RWPE2 (cell line): Measurements from ENCODE around the gene MAP4.
A peak's percentile ranks its signal among the peaks of the same experiment; 100 is the strongest.

Experiments used
- ATAC-seq: fragments of 200-7000 bp; cut with Tn5 transposase; 3 replicates; pipeline ENCODE4 v1.9.1; 2021; ENCODE audit warnings: low read depth
- DNase-seq: peaks from one replicate; pipeline ENCODE4 v3.0.0-alpha.2; 2020; ENCODE audit warnings: low spot score
- H3K27ac ChIP-seq: fragments of 450-650 bp; 2 replicates; pipeline ENCODE4 v1.5.1; 2017; ENCODE audit warnings: mild to moderate bottlenecking; ENCODE audit not compliant: poor library complexity, severe bottlenecking
- H3K27me3 ChIP-seq: fragments of 250-450 bp; sonication (Bioruptor Pico); 2 replicates; pipeline ENCODE4 v1.5.1; 2021; ENCODE audit warnings: mild to moderate bottlenecking, moderate library complexity; ENCODE audit not compliant: insufficient read depth, poor library complexity, severe bottlenecking
- H3K36me3 ChIP-seq: fragments of 250-450 bp; sonication (Bioruptor Pico); 2 replicates; pipeline ENCODE4 v1.5.1; 2020; ENCODE audit warnings: low read depth, mild to moderate bottlenecking, moderate library complexity
- H3K4me1 ChIP-seq: fragments of 250-450 bp; sonication (Bioruptor Pico); 2 replicates; pipeline ENCODE4 v1.5.1; 2021; ENCODE audit warnings: mild to moderate bottlenecking, moderate library complexity; ENCODE audit not compliant: insufficient read depth, poor library complexity, severe bottlenecking
- H3K4me3 ChIP-seq: fragments of 250-450 bp; sonication (Bioruptor Pico); 2 replicates; pipeline ENCODE4 v1.5.1; 2021; ENCODE audit warnings: mild to moderate bottlenecking, moderate library complexity; ENCODE audit not compliant: severe bottlenecking
- H3K9me3 ChIP-seq: fragments of 250-450 bp; sonication (Bioruptor Pico); 2 replicates; pipeline ENCODE4 v1.5.1; 2021; ENCODE audit warnings: mild to moderate bottlenecking, moderate library complexity; ENCODE audit not compliant: severe bottlenecking
- TF ChIP-seq, protein P1 (sequence below): fragments of 450-650 bp; IDR thresholded peaks from one replicate; pipeline ENCODE4 v1.5.1; 2017; ENCODE audit warnings: mild to moderate bottlenecking, moderate library complexity; ENCODE audit not compliant: poor library complexity, severe bottlenecking

The MAP4 gene

DNA sequence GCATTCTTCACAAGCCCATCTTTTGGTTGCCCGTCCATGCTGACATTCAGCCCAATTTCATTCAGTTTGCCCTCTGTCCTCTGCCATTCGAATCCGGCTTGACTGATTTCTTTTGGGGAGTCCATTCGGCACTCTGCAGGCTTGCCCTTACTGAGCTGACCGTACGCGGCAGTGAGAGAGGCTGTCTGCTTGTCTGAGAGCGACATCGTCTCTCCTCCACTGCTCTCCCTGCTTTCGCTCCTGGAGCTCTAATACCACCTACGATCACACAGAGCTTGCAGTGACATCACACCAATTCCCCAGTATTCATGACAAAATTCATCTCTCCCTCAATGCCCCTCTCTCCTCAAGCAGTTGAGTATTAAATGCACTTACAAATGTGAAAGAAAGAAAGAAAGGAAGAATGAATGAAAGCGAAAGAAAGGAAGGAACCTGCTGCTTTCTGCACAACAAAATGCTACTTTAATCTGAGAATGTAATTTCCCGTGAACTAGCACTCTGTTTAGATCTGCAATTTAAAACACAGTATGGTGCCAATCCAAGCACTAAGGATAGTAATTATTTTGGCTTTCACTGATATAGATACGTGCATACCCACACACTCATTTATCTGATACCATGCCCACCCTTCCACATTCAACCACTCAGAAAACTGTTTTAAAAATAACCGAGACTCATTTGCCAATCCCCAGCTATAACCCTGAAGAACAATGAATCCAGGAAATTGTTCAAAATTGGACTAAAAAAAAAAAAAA, 123.8 kb downstream of the MAP4 start:
- H3K4me1 ChIP-seq, result no peaks in the 10 kb centered on the region
- ATAC-seq, result no peak
- H3K4me3 ChIP-seq, result no peak overlapping the region
- H3K9me3 ChIP-seq, result no peaks in the 10 kb centered on the region
- H3K27ac ChIP-seq, result no peak overlapping the region
- DNase-seq, result no peak
- peaks cover 77% of the 10 kb centered on the region for H3K36me3 ChIP-seq
- no peaks in the 10 kb centered on the region for H3K27me3 ChIP-seq
- TF ChIP-seq, protein P1, sequence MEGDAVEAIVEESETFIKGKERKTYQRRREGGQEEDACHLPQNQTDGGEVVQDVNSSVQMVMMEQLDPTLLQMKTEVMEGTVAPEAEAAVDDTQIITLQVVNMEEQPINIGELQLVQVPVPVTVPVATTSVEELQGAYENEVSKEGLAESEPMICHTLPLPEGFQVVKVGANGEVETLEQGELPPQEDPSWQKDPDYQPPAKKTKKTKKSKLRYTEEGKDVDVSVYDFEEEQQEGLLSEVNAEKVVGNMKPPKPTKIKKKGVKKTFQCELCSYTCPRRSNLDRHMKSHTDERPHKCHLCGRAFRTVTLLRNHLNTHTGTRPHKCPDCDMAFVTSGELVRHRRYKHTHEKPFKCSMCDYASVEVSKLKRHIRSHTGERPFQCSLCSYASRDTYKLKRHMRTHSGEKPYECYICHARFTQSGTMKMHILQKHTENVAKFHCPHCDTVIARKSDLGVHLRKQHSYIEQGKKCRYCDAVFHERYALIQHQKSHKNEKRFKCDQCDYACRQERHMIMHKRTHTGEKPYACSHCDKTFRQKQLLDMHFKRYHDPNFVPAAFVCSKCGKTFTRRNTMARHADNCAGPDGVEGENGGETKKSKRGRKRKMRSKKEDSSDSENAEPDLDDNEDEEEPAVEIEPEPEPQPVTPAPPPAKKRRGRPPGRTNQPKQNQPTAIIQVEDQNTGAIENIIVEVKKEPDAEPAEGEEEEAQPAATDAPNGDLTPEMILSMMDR, result no peak

DNA sequence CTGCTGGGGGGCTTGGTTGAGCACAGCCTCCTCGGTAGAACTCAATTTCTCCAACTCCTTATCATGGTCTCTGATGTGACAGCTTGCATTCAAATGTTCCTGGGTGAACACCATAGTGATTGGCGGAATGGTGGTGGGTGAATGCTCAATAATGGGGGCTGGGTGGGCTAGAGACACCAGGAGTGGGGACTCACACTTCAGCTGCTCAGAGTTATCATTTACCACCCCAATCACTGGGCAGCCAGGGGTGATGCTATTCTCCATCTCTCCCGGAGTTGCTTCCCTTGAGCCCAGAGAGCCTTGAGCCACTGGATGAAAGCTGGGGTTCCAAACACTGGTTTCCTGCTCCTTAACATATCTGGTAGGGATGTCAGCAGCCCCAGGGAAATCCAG, 124.6 kb downstream of the MAP4 start:
- H3K36me3 ChIP-seq, result peaks cover 69% of the 10 kb centered on the region
- no peaks in the 10 kb centered on the region for H3K4me1 ChIP-seq
- no peak overlapping the region for H3K27ac ChIP-seq
- no peak for ATAC-seq
- no peaks in the 10 kb centered on the region for H3K27me3 ChIP-seq
- H3K9me3 ChIP-seq, result no peaks in the 10 kb centered on the region
- DNase-seq, result no peak
- TF ChIP-seq, protein P1, result no peak
- no peak overlapping the region for H3K4me3 ChIP-seq

DNA sequence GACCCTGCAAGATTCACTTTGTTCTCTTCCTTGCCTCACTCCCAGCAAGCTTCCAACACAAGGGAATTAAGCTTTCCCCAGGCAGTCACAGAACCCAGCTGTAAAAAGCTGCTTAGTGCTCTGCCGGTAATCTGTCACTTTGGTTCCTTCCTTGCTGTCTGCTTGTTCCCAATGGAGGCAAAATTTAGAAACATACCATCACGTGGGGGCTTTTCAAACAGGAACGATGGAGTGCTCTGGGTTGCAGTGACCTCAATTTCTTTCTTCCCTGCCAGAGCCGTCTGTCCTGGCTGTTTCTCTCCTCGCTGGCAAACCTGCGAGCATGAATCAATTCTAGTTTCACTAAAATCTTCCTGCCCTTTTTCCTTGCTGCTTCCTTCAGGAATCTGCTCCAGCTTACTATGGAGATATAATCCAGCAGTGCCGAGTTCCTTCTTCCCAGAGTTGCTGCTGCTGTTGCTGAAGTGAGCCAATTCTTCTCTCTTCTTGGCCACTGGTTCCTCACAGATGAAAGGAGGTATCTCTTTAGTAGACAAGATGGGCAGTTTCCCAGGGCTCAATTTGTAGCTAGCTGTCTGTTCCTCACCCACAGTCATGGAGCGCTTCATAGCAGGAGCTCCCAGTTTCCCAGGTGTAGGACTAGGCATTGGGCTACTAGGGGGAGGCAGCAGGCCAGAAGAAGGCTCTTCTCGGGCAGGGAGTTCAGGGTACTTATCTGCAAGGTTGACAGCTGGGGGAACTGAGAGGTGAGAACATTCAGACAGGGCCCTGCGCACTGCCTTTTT, 125.2 kb downstream of the MAP4 start:
- Histone ChIP-seq H3K9me3 (no peaks in the 10 kb centered on the region), H3K27ac (no peak overlapping the region), H3K27me3 (no peaks in the 10 kb centered on the region), H3K4me1 (no peaks in the 10 kb centered on the region), H3K4me3 (no peak overlapping the region), H3K36me3 (peaks cover 63% of the 10 kb centered on the region)
- ATAC-seq (0 out of 3 replicates have a peak, but pooled peaks have one; percentile 17), DNase-seq (no peak)
- TF ChIP-seq, protein P1, result no peak

DNA sequence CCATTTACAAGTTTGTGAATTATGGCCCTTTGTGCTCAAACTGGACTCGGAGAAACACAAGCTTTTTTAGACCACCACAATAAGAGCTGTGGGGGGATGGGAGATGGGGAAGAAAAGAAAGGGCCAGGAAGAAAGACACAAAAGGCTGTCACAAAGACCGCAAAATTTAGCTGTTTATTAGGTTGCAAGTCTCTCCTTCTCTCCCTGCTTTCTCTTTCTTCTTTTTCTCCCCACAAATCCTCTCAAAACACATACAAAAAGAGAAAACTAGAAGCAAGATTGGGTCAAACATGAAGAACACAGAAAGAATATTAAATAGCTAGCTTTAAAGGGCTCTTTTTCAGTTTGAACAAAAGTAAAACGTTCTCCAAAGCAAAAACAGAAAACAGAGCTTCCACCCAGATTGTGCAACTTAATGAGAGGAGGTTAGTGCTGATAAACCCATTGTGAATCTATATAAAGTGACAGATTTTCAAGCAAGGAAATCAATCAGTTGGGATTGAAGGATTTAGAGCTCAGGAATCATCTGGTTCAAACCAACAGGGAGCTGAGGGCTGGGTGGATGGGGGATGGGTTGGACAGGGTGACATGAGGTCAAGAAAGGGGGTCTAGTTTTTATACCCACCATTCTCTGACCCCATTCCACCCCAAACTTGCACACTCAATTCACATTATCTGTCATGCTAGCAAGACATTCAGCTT, 125.9 kb downstream of the MAP4 start:
- Histone ChIP-seq H3K27ac (no peak overlapping the region), H3K4me1 (no peaks in the 10 kb centered on the region), H3K27me3 (no peaks in the 10 kb centered on the region), H3K4me3 (no peak overlapping the region), H3K36me3 (peaks cover 60% of the 10 kb centered on the region), H3K9me3 (no peaks in the 10 kb centered on the region)
- TF ChIP-seq, protein P1, result no peak
- ATAC-seq (no peak), DNase-seq (no peak)
